ENCODE results near the gene SAT1.

The SAT1 gene

DNA sequence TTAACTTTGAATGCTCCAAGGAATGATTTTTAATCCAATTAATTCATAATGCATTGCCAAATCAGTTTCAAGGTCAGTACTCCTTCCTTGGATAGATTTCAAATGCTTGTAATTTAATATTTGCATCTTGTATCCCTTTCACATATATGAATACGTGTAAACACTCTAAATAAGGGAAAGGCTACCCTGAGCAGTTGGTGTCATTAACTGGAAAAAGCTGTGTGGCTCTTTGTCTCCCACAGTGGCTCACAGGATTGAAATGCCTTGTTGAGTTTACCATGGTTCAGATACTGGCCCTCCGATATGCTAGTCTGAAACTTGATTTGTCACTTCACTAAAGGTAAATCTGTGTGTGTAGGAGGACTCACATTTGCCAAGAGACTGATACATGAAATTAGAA lies 23.2 kb upstream of the SAT1 start:
- Histone ChIP-seq H3K27me3 (ENCODE audit: low read depth, low read length) (no peaks in the 10 kb centered on the region), H3K4me2 (ENCODE audit: low read length) (no peak overlapping the region), H3K4me3 (ENCODE audit: low read length) (no peak overlapping the region), H3K9ac (ENCODE audit: low read length) (no peak overlapping the region), H3K9me3 (ENCODE audit: insufficient read depth, low read length) (no peaks in the 10 kb centered on the region), H3K79me2 (ENCODE audit: low read length) (no peaks in the 10 kb centered on the region), H3K27ac (ENCODE audit: low read length) (no peak overlapping the region), H3K36me3 (replicated peaks; ENCODE audit: low read depth, low read length) (no peaks in the 10 kb centered on the region), H2AFZ (ENCODE audit: low read depth, low read length) (no peak overlapping the region), H4K20me1 (ENCODE audit: insufficient read depth, low read length) (no peaks in the 10 kb centered on the region), H3K4me1 (ENCODE audit: low read length) (peaks cover 17% of the 10 kb centered on the region)
- no peak for TF ChIP-seq EZH2phosphoT487 (IDR thresholded peaks at IDR 0.05; ENCODE audit: low read depth)
- TF ChIP-seq, protein P1, sequence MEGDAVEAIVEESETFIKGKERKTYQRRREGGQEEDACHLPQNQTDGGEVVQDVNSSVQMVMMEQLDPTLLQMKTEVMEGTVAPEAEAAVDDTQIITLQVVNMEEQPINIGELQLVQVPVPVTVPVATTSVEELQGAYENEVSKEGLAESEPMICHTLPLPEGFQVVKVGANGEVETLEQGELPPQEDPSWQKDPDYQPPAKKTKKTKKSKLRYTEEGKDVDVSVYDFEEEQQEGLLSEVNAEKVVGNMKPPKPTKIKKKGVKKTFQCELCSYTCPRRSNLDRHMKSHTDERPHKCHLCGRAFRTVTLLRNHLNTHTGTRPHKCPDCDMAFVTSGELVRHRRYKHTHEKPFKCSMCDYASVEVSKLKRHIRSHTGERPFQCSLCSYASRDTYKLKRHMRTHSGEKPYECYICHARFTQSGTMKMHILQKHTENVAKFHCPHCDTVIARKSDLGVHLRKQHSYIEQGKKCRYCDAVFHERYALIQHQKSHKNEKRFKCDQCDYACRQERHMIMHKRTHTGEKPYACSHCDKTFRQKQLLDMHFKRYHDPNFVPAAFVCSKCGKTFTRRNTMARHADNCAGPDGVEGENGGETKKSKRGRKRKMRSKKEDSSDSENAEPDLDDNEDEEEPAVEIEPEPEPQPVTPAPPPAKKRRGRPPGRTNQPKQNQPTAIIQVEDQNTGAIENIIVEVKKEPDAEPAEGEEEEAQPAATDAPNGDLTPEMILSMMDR (IDR thresholded peaks at IDR 0.05; ENCODE audit: low read depth, low read length), result no peak

DNA sequence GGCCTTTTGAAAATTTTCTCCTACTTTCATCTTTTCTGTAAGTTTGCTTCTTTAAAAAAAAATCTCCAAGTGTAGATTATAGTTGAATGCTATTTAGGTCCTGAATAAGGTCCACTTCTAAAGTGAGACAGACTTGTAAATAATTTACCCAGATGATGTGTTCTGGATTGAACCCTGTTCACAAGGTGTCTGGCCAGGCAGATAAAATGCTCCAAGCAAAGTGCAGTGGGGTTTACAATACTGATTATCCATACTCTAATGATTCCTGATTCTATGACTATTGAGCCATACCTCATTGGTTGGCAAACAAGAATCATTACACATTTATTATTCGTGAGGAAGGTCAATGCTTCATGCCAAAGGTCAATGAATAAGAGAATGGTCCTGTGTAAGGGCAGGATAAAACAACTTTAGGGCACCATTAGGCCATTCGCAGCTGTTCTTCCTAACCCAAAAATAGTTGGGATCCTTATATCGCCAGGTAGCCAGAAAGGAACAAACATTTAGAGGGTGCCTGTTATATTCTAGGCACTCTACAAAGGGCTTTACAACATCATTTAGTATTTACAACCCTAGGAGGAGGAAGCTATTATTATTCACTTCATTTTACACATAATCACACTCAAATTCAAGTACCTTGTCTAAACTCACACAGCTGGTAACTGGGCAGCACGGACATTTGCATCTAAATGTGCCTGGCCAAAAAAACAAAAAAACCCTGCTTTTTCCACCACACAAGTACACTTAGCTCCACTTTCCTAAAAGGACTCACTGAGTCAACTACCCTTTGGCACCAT lies 18.6 kb upstream of the SAT1 start:
- no peak overlapping the region for H2AFZ ChIP-seq (ENCODE audit: low read depth, low read length)
- H3K4me3 ChIP-seq (ENCODE audit: low read length), result no peak overlapping the region
- no peaks in the 10 kb centered on the region for H3K79me2 ChIP-seq (ENCODE audit: low read length)
- no peaks in the 10 kb centered on the region for H4K20me1 ChIP-seq (ENCODE audit: insufficient read depth, low read length)
- H3K4me2 ChIP-seq (ENCODE audit: low read length), result no peak overlapping the region
- H3K27ac ChIP-seq (ENCODE audit: low read length), result no peak overlapping the region
- H3K27me3 ChIP-seq (ENCODE audit: low read depth, low read length), result no peaks in the 10 kb centered on the region
- no peak overlapping the region for H3K9ac ChIP-seq (ENCODE audit: low read length)
- no peaks in the 10 kb centered on the region for H3K9me3 ChIP-seq (ENCODE audit: insufficient read depth, low read length)
- no peaks in the 10 kb centered on the region for H3K4me1 ChIP-seq (ENCODE audit: low read length)
- H3K36me3 ChIP-seq (replicated peaks; ENCODE audit: low read depth, low read length), result no peaks in the 10 kb centered on the region
- TF ChIP-seq EZH2phosphoT487 (IDR thresholded peaks at IDR 0.05; ENCODE audit: low read depth), result no peak
- TF ChIP-seq, protein P1 (IDR thresholded peaks at IDR 0.05; ENCODE audit: low read depth, low read length), result no peak

DNA sequence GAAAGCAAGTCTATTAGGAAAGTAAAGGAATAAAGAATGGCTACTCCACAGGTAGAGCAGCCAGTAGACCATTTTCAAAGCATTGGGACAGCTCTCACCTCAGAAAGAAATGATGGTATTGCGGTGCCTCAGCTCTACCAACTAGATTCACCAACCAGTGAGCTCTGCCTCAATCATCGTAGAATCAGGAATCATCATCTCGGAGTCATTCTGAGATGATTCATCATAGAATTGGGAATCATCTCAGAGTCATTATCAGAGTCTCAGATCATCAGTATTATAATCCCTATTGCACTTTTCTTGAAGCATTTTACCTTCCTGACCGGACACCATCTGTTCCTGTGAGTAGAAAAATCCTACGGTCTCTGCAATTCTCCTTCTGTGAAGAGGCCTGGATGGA lies 17.5 kb upstream of the SAT1 start:
- Histone ChIP-seq H3K27me3 (ENCODE audit: low read depth, low read length) (no peaks in the 10 kb centered on the region), H4K20me1 (ENCODE audit: insufficient read depth, low read length) (no peaks in the 10 kb centered on the region), H3K27ac (ENCODE audit: low read length) (no peak overlapping the region), H2AFZ (ENCODE audit: low read depth, low read length) (no peak overlapping the region), H3K4me2 (ENCODE audit: low read length) (no peak overlapping the region), H3K4me1 (ENCODE audit: low read length) (no peaks in the 10 kb centered on the region), H3K9ac (ENCODE audit: low read length) (no peak overlapping the region), H3K4me3 (ENCODE audit: low read length) (no peak overlapping the region), H3K79me2 (ENCODE audit: low read length) (no peaks in the 10 kb centered on the region), H3K9me3 (ENCODE audit: insufficient read depth, low read length) (no peaks in the 10 kb centered on the region), H3K36me3 (replicated peaks; ENCODE audit: low read depth, low read length) (no peaks in the 10 kb centered on the region)
- TF ChIP-seq EZH2phosphoT487 (IDR thresholded peaks at IDR 0.05; ENCODE audit: low read depth), result no peak
- TF ChIP-seq, protein P1 (IDR thresholded peaks at IDR 0.05; ENCODE audit: low read depth, low read length), result no peak

DNA sequence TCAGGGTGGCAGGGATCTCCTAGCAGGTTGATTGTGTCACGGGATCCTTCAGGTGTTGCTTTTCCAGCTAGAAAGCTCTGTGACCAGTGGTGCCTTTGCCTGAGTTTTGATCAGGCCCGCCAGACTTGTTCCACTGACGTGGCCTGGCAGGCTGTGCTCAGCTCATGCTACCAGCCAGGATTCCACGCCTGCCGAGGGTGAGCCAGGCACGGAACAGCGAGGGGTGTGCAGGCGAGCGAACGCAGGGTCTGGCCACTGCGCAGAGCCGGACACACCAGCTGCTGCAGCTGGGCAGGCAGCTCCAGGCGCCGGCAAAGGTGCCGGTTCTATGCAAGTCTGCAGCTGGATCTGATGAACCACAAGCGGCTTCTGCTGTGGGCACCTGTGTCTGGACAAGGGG lies 17.1 kb upstream of the SAT1 start:
- Histone ChIP-seq H3K4me1 (ENCODE audit: low read length) (no peaks in the 10 kb centered on the region), H3K9ac (ENCODE audit: low read length) (no peak overlapping the region), H3K36me3 (replicated peaks; ENCODE audit: low read depth, low read length) (no peaks in the 10 kb centered on the region), H3K4me3 (ENCODE audit: low read length) (no peak overlapping the region), H3K27me3 (ENCODE audit: low read depth, low read length) (no peaks in the 10 kb centered on the region), H3K79me2 (ENCODE audit: low read length) (no peaks in the 10 kb centered on the region), H4K20me1 (ENCODE audit: insufficient read depth, low read length) (no peaks in the 10 kb centered on the region), H3K4me2 (ENCODE audit: low read length) (no peak overlapping the region), H2AFZ (ENCODE audit: low read depth, low read length) (no peak overlapping the region), H3K27ac (ENCODE audit: low read length) (no peak overlapping the region), H3K9me3 (ENCODE audit: insufficient read depth, low read length) (no peaks in the 10 kb centered on the region)
- TF ChIP-seq, protein P1 (IDR thresholded peaks at IDR 0.05; ENCODE audit: low read depth, low read length), result no peak
- TF ChIP-seq EZH2phosphoT487 (IDR thresholded peaks at IDR 0.05; ENCODE audit: low read depth), result no peak

All from OCI-LY3 (cell line).